AG10803 (cell line): Measurements from ENCODE around the gene PATL2.
"Not testable (repeated sequence)": the region's sequence is repeated elsewhere in the genome, so short reads cannot be mapped to it uniquely, and the experiment has no call there.

ENCODE experiments used
- DNase-seq: peaks from one replicate; pipeline ENCODE4 v3.0.0; 2010; ENCODE audit warnings: low read depth
- H3K4me3 ChIP-seq: 2 replicates; pipeline ENCODE4 v1.5.1; 2011; ENCODE audit warnings: mild to moderate bottlenecking, low read length, control low read depth
- TF ChIP-seq, protein P1 (sequence below): conservative IDR thresholded peaks from 2 replicates; pipeline ENCODE4 v1.5.1; 2011; ENCODE audit warnings: mild to moderate bottlenecking, low read length, control low read depth, inconsistent platforms

Gene PATL2

DNA sequence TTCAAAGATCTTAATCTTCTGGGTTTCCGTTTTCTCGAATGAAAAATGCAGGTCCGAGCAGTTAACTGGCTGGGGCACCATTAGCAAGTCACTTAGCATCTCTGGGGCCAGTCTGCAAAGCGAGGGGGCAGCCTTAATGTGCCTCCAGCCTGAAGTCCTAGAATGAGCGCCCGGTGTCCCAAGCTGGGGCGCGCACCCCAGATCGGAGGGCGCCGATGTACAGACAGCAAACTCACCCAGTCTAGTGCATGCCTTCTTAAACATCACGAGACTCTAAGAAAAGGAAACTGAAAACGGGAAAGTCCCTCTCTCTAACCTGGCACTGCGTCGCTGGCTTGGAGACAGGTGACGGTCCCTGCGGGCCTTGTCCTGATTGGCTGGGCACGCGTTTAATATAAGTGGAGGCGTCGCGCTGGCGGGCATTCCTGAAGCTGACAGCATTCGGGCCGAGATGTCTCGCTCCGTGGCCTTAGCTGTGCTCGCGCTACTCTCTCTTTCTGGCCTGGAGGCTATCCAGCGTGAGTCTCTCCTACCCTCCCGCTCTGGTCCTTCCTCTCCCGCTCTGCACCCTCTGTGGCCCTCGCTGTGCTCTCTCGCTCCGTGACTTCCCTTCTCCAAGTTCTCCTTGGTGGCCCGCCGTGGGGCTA, at the start of gene PATL2, which contains the start of gene B2M:
TSS of gene PATL2 (minus strand) at position 228 of the 647 bp plus-strand sequence. CDS start 34,833 bp downstream, outside the sequence.
TSS of gene B2M (plus strand) at position 422 of the 647 bp plus-strand sequence. CDS start at position 452, 30 bp downstream.
- H3K4me3 ChIP-seq, result peak within 1 kb of the TSS; percentile 83
- peak; percentile 94 for DNase-seq
- TF ChIP-seq, protein P1, sequence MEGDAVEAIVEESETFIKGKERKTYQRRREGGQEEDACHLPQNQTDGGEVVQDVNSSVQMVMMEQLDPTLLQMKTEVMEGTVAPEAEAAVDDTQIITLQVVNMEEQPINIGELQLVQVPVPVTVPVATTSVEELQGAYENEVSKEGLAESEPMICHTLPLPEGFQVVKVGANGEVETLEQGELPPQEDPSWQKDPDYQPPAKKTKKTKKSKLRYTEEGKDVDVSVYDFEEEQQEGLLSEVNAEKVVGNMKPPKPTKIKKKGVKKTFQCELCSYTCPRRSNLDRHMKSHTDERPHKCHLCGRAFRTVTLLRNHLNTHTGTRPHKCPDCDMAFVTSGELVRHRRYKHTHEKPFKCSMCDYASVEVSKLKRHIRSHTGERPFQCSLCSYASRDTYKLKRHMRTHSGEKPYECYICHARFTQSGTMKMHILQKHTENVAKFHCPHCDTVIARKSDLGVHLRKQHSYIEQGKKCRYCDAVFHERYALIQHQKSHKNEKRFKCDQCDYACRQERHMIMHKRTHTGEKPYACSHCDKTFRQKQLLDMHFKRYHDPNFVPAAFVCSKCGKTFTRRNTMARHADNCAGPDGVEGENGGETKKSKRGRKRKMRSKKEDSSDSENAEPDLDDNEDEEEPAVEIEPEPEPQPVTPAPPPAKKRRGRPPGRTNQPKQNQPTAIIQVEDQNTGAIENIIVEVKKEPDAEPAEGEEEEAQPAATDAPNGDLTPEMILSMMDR, result no peak

DNA sequence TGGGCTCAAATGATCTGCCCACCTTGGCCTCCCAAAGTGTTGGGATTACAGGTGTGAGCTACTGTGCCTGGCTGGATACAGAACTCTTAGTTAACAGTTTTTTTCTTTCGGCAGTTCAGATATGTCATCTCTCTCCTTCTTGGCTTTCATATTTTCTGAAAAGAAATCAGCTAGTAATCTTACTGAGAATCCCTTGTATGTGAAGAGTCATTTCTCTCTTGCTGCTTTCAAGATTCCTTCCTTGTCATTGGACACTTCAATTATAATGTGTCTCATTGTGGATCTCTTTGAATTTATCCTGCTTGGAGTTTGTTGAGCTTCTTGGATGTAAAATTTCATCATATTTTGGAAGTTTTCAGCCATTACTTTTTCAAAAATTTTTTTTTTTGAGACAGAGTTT, 42.2 kb upstream of the PATL2 start:
- H3K4me3 ChIP-seq, result no peak overlapping the region
- TF ChIP-seq, protein P1, result no peak
- no peak for DNase-seq

DNA sequence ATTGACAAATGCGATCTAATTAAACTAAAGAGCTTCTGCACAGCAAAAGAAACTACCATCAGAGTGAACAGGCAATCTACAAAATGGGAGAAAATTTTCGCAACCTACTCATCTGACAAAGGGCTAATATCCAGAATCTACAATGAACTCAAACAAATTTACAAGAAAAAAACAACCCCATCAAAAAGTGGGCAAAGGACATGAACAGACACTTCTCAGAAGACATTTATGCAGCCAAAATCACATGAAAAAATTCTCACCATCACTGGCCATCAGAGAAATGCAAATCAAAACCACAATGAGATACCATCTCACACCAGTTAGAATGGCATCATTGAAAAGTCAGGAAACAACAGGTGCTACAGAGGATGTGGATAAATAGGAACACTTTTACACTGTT, 32.3 kb upstream of the PATL2 start:
- not testable (repeated sequence) for H3K4me3 ChIP-seq, DNase-seq

DNA sequence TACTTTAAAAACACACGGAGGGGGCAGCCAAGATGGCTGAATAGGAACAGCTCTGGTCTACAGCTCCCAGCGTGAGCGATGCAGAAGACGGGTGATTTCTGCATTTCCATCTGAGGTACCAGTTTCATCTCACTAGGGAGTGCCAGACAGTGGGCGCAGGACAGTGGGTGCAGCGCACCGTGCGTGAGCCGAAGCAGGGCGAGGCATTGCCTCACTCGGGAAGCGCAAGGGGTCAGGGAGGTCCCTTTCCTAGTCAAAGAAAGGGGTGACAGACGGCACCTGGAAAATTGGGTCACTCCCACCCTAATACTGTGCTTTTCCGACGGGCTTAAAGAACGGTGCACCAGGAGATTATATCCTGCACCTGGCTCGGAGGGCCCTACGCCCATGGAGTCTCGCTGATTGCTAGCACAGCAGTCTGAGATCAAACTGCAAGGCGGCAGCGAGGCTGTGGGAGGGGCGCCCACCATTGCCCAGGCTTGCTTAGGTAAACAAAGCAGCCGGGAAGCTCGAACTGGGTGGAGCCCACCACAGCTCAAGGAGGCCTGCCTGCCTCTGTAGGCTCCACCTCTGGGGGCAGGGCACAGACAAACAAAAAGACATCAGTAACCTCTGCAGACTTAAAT, 28.2 kb upstream of the PATL2 start:
- not testable (repeated sequence) for DNase-seq, H3K4me3 ChIP-seq

DNA sequence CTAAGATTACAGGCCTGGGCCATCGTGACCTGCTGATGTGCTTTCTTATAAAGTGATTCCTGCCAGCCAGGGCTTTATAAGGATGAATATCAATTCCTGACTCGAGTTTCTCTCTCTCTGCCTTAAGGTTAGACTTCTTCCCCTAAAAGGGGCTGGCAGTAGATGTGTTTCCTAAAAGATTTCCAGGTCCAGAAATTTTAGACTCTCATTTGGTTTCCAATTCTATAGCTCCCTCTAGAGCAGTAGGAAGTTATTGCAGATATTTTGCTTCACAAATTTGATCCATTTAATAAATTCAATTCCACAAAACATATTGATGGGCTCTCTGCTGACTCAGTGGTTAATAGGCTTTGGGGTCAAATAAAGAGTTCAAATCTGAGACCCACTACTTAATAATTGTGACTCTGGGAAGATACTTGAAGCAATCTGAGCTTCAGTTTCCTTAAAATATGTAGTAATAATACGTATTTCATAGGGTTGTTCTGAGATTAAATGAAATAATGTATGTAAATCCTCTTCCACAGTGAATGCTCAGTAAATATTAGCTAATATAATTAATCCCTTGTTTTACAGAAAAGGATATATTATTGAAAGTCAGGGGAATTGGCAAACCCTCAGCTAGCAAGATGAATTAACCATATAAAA, 27.3 kb upstream of the PATL2 start:
- TF ChIP-seq, protein P1, result peak; percentile 85
- peak; percentile 65 for DNase-seq
- no peak overlapping the region for H3K4me3 ChIP-seq

DNA sequence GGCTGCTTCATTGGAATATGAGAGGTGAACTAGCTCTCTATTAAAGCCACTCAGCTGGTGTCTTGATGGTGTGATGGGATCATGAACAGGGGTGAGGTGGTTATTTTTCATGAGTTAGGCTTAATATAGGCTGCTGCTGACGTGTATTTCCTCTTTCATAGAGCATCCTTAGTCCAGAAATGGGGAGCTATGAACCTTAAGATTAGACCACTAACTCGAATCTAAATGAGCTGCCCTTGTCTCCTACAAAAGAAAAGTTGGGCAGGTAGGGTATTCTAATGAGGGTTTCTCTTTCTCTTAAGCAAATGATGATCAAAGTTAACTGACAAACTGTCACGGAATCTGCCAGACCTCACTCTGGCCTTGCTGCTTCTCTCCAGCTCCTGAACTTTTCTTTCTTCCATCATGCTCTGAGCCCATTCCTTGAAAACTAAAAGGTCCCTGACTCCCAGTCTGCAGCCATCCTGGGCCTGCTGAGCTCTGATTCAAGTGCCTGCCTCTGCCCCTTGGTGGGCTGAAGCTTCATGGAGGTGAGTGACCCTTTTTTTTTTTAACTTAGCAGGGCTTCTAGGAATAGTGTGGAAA, 25.1 kb upstream of the PATL2 start, which contains the start of gene TRIM69:
TSS of gene TRIM69 (plus strand) at position 348 of the 585 bp plus-strand sequence. CDS start at position 525, 177 bp downstream.
- DNase-seq, result no peak
- TF ChIP-seq, protein P1, result no peak
- H3K4me3 ChIP-seq, result no peak within 1 kb of the TSS

DNA sequence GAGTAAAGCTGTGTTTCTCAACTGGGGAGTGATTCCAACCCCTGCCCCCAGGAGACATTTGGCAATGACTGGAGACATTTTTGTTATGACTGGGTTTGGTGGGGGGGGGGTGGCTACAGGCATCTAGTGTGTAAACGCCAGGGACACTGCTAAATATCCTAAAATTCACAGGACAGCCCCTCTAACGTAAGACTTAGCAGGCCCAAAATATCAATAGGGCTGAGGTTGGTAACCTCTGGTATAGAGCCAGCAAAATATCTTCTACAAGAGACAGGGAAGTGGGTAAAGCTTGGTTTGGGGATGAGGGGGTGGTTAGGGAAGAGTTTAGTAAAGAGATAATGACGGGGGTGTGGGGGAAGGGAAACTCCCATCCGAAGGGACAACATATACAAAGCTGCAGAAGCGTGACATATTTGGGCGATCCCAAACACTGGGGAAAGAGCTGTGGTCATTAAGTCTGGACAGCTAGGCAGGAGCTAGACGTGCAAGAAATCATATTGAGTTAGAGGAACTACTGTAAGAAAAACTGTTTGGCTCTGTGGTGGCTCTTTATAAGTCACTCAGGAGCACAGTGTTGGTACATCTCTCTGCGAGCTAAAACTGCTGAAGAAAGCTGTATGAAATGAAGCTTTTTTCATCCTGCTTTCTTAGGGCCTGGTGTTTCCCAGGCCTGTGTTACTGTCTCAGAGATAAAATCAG, 24.5 kb upstream of the PATL2 start:
- peak; percentile 31 for DNase-seq
- TF ChIP-seq, protein P1, result no peak
- no peak overlapping the region for H3K4me3 ChIP-seq
